CD14-positive monocyte (primary cell): ENCODE measurements around the gene PDGFD. TPM values are rescaled to one million over a fixed set of nuclear protein-coding genes. Genes with fewer than 3 reads are reported as not detected.

Source experiments
- DNase-seq, 3 donors: peaks; one replicate each; pipeline ENCODE4 v3.0.0-alpha.2; 2011 to 2022
- H2AFZ ChIP-seq: 2 replicates; pipeline ENCODE4 v1.6.0; 2012; ENCODE audit warnings: mild to moderate bottlenecking, low read depth, low read length, inconsistent platforms; ENCODE audit not compliant: insufficient read depth, poor library complexity, severe bottlenecking
- H3K27ac ChIP-seq, 2 donors: 1 replicate in 1 of 2; 2 replicates in 1 of 2; pipeline ENCODE4 v1.5.1; 2012 to 2013; ENCODE audit warnings: low read length in 2 of 2, control low read depth in 1 of 2, inconsistent platforms in 1 of 2, low read depth in 1 of 2, mild to moderate bottlenecking in 1 of 2
- H3K27me3 ChIP-seq, 2 donors: one replicate each; pipeline versions ENCODE4 v1.6.0 to v1.6.1; 2011 to 2013; ENCODE audit warnings: low read length in 2 of 2; ENCODE audit not compliant: control insufficient read depth in 2 of 2, insufficient read depth in 2 of 2
- H3K36me3 ChIP-seq, 2 donors: replicated peaks in 1 of 2; 1 replicate in 1 of 2; 2 replicates in 1 of 2; pipeline versions ENCODE4 v1.5.1 to v1.6.1; 2012 to 2013; ENCODE audit warnings: low read length in 2 of 2, control low read depth in 1 of 2, inconsistent platforms in 1 of 2, mild to moderate bottlenecking in 1 of 2; ENCODE audit not compliant: insufficient read depth in 2 of 2, control insufficient read depth in 1 of 2
- H3K4me1 ChIP-seq, 2 donors: 1 replicate in 1 of 2; 2 replicates in 1 of 2; pipeline versions ENCODE4 v1.5.1 to v1.6.1; 2012 to 2013; ENCODE audit warnings: low read length in 2 of 2, control low read depth in 1 of 2, inconsistent platforms in 1 of 2, mild to moderate bottlenecking in 1 of 2, moderate library complexity in 1 of 2; ENCODE audit not compliant: insufficient read depth in 2 of 2, control insufficient read depth in 1 of 2
- H3K4me2 ChIP-seq: replicated peaks from 2 replicates; pipeline ENCODE3; 2012; ENCODE audit warnings: low read length, moderate library complexity, mild to moderate bottlenecking; ENCODE audit not compliant: poor library complexity, severe bottlenecking; ENCODE audit errors: extremely low read depth
- H3K4me3 ChIP-seq, 3 experiments: fragments of 200-600 bp in 1 of 3; sonication (generic) in 1 of 3; replicated peaks in 1 of 3; 1 replicate in 2 of 3; 2 replicates in 1 of 3; pipeline ENCODE4 v1.5.1; 2011 to 2013; ENCODE audit warnings: low read length in 3 of 3, mild to moderate bottlenecking in 3 of 3, control low read depth in 2 of 3, low read depth in 2 of 3, inconsistent platforms in 1 of 3, moderate library complexity in 1 of 3
- H3K79me2 ChIP-seq: 2 replicates; pipeline ENCODE4 v1.6.0; 2012; ENCODE audit warnings: mild to moderate bottlenecking, control low read depth, inconsistent platforms, low read length, moderate library complexity; ENCODE audit not compliant: insufficient read depth
- H3K9ac ChIP-seq: 2 replicates; pipeline ENCODE4 v1.6.0; 2017; ENCODE audit warnings: low read length, mild to moderate bottlenecking; ENCODE audit not compliant: insufficient read depth, poor library complexity, severe bottlenecking
- H3K9me3 ChIP-seq, 2 donors: replicated peaks in 1 of 2; 1 replicate in 1 of 2; 2 replicates in 1 of 2; pipeline versions ENCODE4 v1.5.1 to v1.6.1; 2012 to 2013; ENCODE audit warnings: low read length in 2 of 2, control low read depth in 1 of 2; ENCODE audit not compliant: control insufficient read depth in 1 of 2, insufficient read depth in 1 of 2
- H4K20me1 ChIP-seq: 2 replicates; pipeline ENCODE4 v1.6.0; 2012; ENCODE audit warnings: mild to moderate bottlenecking, low read length, control low read depth, moderate library complexity; ENCODE audit not compliant: insufficient read depth
- H3K27ac Mint-ChIP-seq, 7 donors: one replicate each; pipeline ENCODE4 v1.8.0; 2020; ENCODE audit warnings: mild to moderate bottlenecking in 7 of 7, mixed read lengths in 7 of 7, moderate library complexity in 6 of 7, inconsistent platforms in 2 of 7
- H3K27me3 Mint-ChIP-seq, 3 donors: one replicate each; pipeline ENCODE4 v1.8.0; 2021 to 2022; ENCODE audit warnings: low read depth in 3 of 3, mild to moderate bottlenecking in 3 of 3, mixed read lengths in 3 of 3, moderate library complexity in 3 of 3, inconsistent platforms in 1 of 3
- H3K36me3 Mint-ChIP-seq, 2 donors: one replicate each; pipeline ENCODE4 v1.8.0; 2020; ENCODE audit warnings: mixed read lengths in 2 of 2, inconsistent platforms in 1 of 2, mild to moderate bottlenecking in 1 of 2
- H3K4me1 Mint-ChIP-seq: one replicate; pipeline ENCODE4 v1.8.0; 2020; ENCODE audit warnings: mild to moderate bottlenecking, mixed read lengths
- H3K4me3 Mint-ChIP-seq, 2 donors: one replicate each; pipeline ENCODE4 v1.8.0; 2020; ENCODE audit warnings: mild to moderate bottlenecking in 2 of 2, mixed read lengths in 2 of 2, moderate library complexity in 1 of 2
- H3K9me3 Mint-ChIP-seq, 7 donors: one replicate each; pipeline ENCODE4 v1.8.0; 2020 to 2022; ENCODE audit warnings: mixed read lengths in 7 of 7, mild to moderate bottlenecking in 6 of 7, moderate library complexity in 6 of 7, inconsistent platforms in 2 of 7
- WGBS: methylation state at CpG from one replicate; pipeline ENCODE4 v1.1.5; 2013; ENCODE audit warnings: missing lambda C conversion rate; ENCODE audit not compliant: insufficient coverage; 5-methylcytosine and 5-hydroxymethylcytosine counted together
- intact Hi-C, 2 donors: fragments of 100-400 bp; cut with micrococcal nuclease; formaldehyde crosslinking; loops; one replicate each; pipeline versions ENCODE4 v1.15.0 to v1.15.1; 2023
- polyA plus RNA-seq, 3 donors: library from polyadenylated mRNA; depleted of rRNA in 1 of 3; unstranded in 2 of 3; stranded (reverse) in 1 of 3; fragments of 300-500 nt in 2 of 3; fragments of >200 nt in 1 of 3; fragmentation: Illumina TruSeq in 2 of 3; gene quantifications; 1 replicate in 2 of 3; 2 replicates in 1 of 3; pipeline ENCODE4 v1.2.3, GENCODE V29; 2012 to 2021
- TF ChIP-seq, protein P1 (sequence below): fragments of 200-600 bp; IDR thresholded peaks from one replicate; pipeline ENCODE4 v1.8.0; 2022; ENCODE audit warnings: antibody characterized with exemption, mild to moderate bottlenecking

Gene PDGFD
- polyA plus RNA-seq, 3 donors, result 0.05 to 0.15 TPM; not detected in 1

DNA sequence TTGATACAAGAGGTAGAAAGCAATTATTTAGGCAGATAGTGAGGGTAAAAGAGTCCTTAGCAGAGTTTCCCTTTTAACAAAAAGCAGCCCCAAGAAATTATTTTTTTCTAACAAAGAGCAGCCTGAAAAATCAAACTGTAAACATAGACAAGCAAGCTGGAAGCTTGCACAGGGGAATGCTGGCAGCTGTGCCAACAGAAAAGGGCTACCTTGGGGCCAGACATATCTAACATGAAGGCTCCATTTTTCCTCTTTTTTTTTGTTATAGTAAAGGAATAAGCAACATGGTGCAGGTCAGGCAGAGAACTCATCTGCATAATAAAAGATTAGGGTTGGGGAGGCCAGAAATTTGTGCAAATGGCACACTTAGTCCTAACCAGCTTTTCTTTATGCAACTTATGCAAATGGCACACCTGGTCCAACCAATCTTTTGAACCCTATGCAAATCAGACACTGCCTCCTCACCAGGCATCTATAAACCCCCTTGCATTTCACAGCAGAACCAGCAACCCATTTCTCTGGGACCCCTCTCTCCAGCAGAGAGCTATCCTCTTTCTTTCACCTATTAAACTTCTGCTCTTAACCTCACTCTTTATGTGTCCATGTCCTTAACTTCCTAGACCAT lies 41.8 kb downstream of the PDGFD start:
- Mint-ChIP-seq H3K27me3 (no peaks in the 10 kb centered on the region), H3K4me1 (no peaks in the 10 kb centered on the region), H3K4me3 (no peak overlapping the region), H3K27ac (no peak overlapping the region), H3K9me3 (peaks cover 3 to 7% (median 5%) of the 10 kb centered on the region in 7 donors), H3K36me3 (peaks cover 0 to 4% of the 10 kb centered on the region in 2 donors)
- intact Hi-C loops, result no loop called here
- no peak for DNase-seq
- no peaks in the 10 kb centered on the region for H3K4me1 ChIP-seq
- no peak overlapping the region for H2AFZ ChIP-seq
- no peak overlapping the region for H3K27ac ChIP-seq
- H3K27me3 ChIP-seq, result no peaks in the 10 kb centered on the region
- TF ChIP-seq, protein P1, sequence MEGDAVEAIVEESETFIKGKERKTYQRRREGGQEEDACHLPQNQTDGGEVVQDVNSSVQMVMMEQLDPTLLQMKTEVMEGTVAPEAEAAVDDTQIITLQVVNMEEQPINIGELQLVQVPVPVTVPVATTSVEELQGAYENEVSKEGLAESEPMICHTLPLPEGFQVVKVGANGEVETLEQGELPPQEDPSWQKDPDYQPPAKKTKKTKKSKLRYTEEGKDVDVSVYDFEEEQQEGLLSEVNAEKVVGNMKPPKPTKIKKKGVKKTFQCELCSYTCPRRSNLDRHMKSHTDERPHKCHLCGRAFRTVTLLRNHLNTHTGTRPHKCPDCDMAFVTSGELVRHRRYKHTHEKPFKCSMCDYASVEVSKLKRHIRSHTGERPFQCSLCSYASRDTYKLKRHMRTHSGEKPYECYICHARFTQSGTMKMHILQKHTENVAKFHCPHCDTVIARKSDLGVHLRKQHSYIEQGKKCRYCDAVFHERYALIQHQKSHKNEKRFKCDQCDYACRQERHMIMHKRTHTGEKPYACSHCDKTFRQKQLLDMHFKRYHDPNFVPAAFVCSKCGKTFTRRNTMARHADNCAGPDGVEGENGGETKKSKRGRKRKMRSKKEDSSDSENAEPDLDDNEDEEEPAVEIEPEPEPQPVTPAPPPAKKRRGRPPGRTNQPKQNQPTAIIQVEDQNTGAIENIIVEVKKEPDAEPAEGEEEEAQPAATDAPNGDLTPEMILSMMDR, result no peak
- H3K4me2 ChIP-seq, result no peak overlapping the region
- no peaks in the 10 kb centered on the region for H3K79me2 ChIP-seq
- H3K9ac ChIP-seq, result no peak overlapping the region
- no peaks in the 10 kb centered on the region for H3K9me3 ChIP-seq
- no peaks in the 10 kb centered on the region for H3K36me3 ChIP-seq
- H3K4me3 ChIP-seq, result no peak overlapping the region
- no peaks in the 10 kb centered on the region for H4K20me1 ChIP-seq

DNA sequence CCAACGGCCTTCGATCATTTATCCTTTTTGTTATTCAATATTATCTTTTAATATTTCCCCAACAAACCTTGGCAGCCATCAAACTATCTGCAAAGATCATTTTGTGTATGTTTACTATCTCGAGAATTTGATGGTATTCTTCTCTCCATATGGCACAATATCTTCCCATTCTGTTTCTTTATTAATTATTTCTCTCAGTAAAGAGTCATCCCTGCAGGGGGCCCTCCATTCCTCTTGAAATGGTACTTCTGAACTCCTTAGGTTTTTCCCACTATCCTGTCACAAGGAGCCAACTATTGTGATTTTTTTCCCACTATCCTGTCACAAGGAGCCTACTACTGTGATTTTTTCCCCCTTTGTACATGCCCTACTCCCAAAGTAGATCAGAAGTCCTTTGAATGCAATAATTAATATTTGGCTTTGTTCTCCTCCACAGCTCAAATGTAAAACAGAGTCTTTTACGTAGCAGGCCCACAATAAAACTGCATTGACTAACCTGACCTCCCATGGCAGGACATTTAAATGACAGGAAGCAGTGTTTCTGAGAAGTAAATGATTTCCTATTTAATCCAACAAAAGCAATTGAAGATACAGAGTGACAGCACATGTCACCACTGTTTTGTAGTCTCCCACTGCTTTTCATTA lies 43.3 kb downstream of the PDGFD start:
- H3K9me3 Mint-ChIP-seq, result peaks cover 8 to 15% (median 11%) of the 10 kb centered on the region in 7 donors

More for the DNA sequence above, 43.3 kb downstream of the PDGFD start:
- Mint-ChIP-seq H3K4me3 (no peak overlapping the region), H3K27me3 (no peaks in the 10 kb centered on the region), H3K36me3 (peaks cover 0 to 5% of the 10 kb centered on the region in 2 donors), H3K4me1 (no peaks in the 10 kb centered on the region), H3K27ac (no peak overlapping the region)
- TF ChIP-seq, protein P1, result no peak
- Histone ChIP-seq H3K9me3 (no peaks in the 10 kb centered on the region), H2AFZ (no peak overlapping the region), H3K27me3 (no peaks in the 10 kb centered on the region), H3K9ac (no peak overlapping the region), H3K27ac (no peak overlapping the region), H3K4me3 (no peak overlapping the region), H3K4me1 (no peaks in the 10 kb centered on the region), H3K36me3 (no peaks in the 10 kb centered on the region), H3K79me2 (no peaks in the 10 kb centered on the region), H4K20me1 (no peaks in the 10 kb centered on the region), H3K4me2 (no peak overlapping the region)
- intact Hi-C loops, result no loop called here
- no CpG with 5 or more reads among the region's 4 CpGs for WGBS
- DNase-seq, result no peak
